Effector memory CD4-positive, alpha-beta T cell (primary cell): ENCODE measurements around the gene ZNF622.

Experiments
- DNase-seq, 3 donors: peaks; one replicate each; pipeline ENCODE4 v3.0.0-alpha.2; 2020
- H3K27ac ChIP-seq: 2 replicates; pipeline ENCODE4 v1.7.0; 2013; ENCODE audit warnings: mild to moderate bottlenecking, low read length, moderate library complexity; ENCODE audit not compliant: insufficient read depth, poor library complexity, severe bottlenecking
- H3K27me3 ChIP-seq: replicated peaks from 2 replicates; pipeline ENCODE4 v1.7.0; 2013; ENCODE audit warnings: mild to moderate bottlenecking, low read length; ENCODE audit not compliant: insufficient read depth, control insufficient read depth, poor library complexity, severe bottlenecking
- H3K36me3 ChIP-seq: 2 replicates; pipeline ENCODE4 v1.7.0; 2013; ENCODE audit warnings: mild to moderate bottlenecking, low read length, moderate library complexity; ENCODE audit not compliant: control insufficient read depth, insufficient read depth
- H3K4me1 ChIP-seq: 2 replicates; pipeline ENCODE4 v1.7.0; 2013; ENCODE audit warnings: low read length, mild to moderate bottlenecking; ENCODE audit not compliant: control insufficient read depth, insufficient read depth, poor library complexity, severe bottlenecking
- H3K4me3 ChIP-seq: 2 replicates; pipeline ENCODE4 v1.7.0; 2013; ENCODE audit warnings: low read length, low read depth, mild to moderate bottlenecking; ENCODE audit not compliant: insufficient read depth, poor library complexity, severe bottlenecking
- H3K9me3 ChIP-seq: 2 replicates; pipeline ENCODE4 v1.7.0; 2013; ENCODE audit warnings: mild to moderate bottlenecking, low read length, moderate library complexity; ENCODE audit not compliant: control insufficient read depth

ZNF622 gene

GRCh38 chr5:16413166-16413860, 52.3 kb downstream of the ZNF622 start:
- H3K36me3 ChIP-seq = no peaks in the 10 kb centered on the region
- DNase-seq = no peak
- no peak overlapping the region for H3K27ac ChIP-seq
- H3K4me3 ChIP-seq = no peak overlapping the region
- no peaks in the 10 kb centered on the region for H3K9me3 ChIP-seq
- H3K27me3 ChIP-seq = no peaks in the 10 kb centered on the region
- no peaks in the 10 kb centered on the region for H3K4me1 ChIP-seq

GRCh38 chr5:16412556-16412955, 53.0 kb downstream of the ZNF622 start:
- no peaks in the 10 kb centered on the region for H3K27me3 ChIP-seq
- no peaks in the 10 kb centered on the region for H3K36me3 ChIP-seq
- H3K27ac ChIP-seq = no peak overlapping the region

GRCh38 chr5:16411741-16412455, 53.7 kb downstream of the ZNF622 start:
- Histone ChIP-seq H3K27me3 (no peaks in the 10 kb centered on the region), H3K4me3 (no peak overlapping the region), H3K9me3 (no peaks in the 10 kb centered on the region), H3K36me3 (no peaks in the 10 kb centered on the region), H3K27ac (no peak overlapping the region), H3K4me1 (no peaks in the 10 kb centered on the region)
- DNase-seq = no peak

More at GRCh38 chr5:16412556-16412955, 53.0 kb downstream of the ZNF622 start:
- DNase-seq = no peak
- no peaks in the 10 kb centered on the region for H3K9me3 ChIP-seq
- no peak overlapping the region for H3K4me3 ChIP-seq
- no peaks in the 10 kb centered on the region for H3K4me1 ChIP-seq

GRCh38 chr5:16411235-16411634, 54.4 kb downstream of the ZNF622 start:
- Histone ChIP-seq H3K36me3 (no peaks in the 10 kb centered on the region), H3K27me3 (no peaks in the 10 kb centered on the region), H3K9me3 (no peaks in the 10 kb centered on the region), H3K4me3 (no peak overlapping the region), H3K4me1 (no peaks in the 10 kb centered on the region), H3K27ac (no peak overlapping the region)
- DNase-seq = no peak

GRCh38 chr5:16410338-16410737, 55.3 kb downstream of the ZNF622 start:
- no peaks in the 10 kb centered on the region for H3K4me1 ChIP-seq

GRCh38 chr5:16406630-16407029, 59.0 kb downstream of the ZNF622 start:
- Histone ChIP-seq H3K4me3 (no peak overlapping the region), H3K27me3 (no peaks in the 10 kb centered on the region), H3K36me3 (no peaks in the 10 kb centered on the region), H3K27ac (no peak overlapping the region), H3K4me1 (no peaks in the 10 kb centered on the region), H3K9me3 (no peaks in the 10 kb centered on the region)
- DNase-seq = no peak

More at GRCh38 chr5:16410338-16410737, 55.3 kb downstream of the ZNF622 start:
- DNase-seq = no peak
- Histone ChIP-seq H3K27ac (no peak overlapping the region), H3K9me3 (no peaks in the 10 kb centered on the region), H3K27me3 (no peaks in the 10 kb centered on the region), H3K36me3 (no peaks in the 10 kb centered on the region), H3K4me3 (no peak overlapping the region)

GRCh38 chr5:16406023-16406422, 59.6 kb downstream of the ZNF622 start:
- no peak for DNase-seq
- H3K9me3 ChIP-seq = no peaks in the 10 kb centered on the region
- no peak overlapping the region for H3K27ac ChIP-seq
- no peaks in the 10 kb centered on the region for H3K27me3 ChIP-seq
- no peaks in the 10 kb centered on the region for H3K36me3 ChIP-seq
- no peak overlapping the region for H3K4me3 ChIP-seq
- H3K4me1 ChIP-seq = no peaks in the 10 kb centered on the region
